GM12872 (cell line): ENCODE results near the gene CDK6.

Experiments
- TF ChIP-seq, protein P1 (sequence below): IDR thresholded peaks from 3 replicates; pipeline ENCODE4 v1.5.1; 2011; ENCODE audit warnings: low read depth, mild to moderate bottlenecking, low read length, moderate library complexity; ENCODE audit not compliant: insufficient read depth

CDK6 gene

DNA sequence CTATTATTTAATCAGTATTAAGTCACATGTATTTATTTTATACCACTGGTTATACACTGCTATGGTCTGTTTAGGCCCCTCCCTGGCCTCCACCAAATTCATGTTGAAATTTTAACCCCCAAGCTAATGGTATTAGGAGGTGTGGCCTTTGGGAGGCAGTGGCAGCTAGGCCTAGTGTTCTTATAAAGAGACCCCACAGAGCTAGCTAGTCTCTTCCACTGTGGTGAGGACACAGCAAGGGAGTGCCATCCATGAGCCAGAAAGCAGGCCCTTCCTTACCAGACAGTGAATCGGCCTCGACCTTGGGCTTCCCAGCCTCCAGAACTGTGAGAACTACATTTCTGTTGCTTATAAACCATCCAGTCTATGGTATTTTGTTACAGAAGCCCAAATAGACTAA, 279.1 kb downstream of the CDK6 start:
- TF ChIP-seq, protein P1, sequence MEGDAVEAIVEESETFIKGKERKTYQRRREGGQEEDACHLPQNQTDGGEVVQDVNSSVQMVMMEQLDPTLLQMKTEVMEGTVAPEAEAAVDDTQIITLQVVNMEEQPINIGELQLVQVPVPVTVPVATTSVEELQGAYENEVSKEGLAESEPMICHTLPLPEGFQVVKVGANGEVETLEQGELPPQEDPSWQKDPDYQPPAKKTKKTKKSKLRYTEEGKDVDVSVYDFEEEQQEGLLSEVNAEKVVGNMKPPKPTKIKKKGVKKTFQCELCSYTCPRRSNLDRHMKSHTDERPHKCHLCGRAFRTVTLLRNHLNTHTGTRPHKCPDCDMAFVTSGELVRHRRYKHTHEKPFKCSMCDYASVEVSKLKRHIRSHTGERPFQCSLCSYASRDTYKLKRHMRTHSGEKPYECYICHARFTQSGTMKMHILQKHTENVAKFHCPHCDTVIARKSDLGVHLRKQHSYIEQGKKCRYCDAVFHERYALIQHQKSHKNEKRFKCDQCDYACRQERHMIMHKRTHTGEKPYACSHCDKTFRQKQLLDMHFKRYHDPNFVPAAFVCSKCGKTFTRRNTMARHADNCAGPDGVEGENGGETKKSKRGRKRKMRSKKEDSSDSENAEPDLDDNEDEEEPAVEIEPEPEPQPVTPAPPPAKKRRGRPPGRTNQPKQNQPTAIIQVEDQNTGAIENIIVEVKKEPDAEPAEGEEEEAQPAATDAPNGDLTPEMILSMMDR: no peak
